HG02885 (cell line): ENCODE results near the gene CD151.

ENCODE experiments used
- ATAC-seq: cut with Tn5 transposase; IDR thresholded peaks from one replicate; pipeline ENCODE4 v1.9.1; 2021; ENCODE audit warnings: mild to moderate bottlenecking; ENCODE audit not compliant: unreplicated experiment, poor library complexity

The CD151 gene

GRCh38 chr11:832529-833113 lies at the start of gene CD151:
Gene CD151 (plus strand): TSS chr11:832952. CDS start chr11:836070, 3,118 bp downstream.
- ATAC-seq, result peak; percentile 52

GRCh38 chr11:783581-784015 lies 49.2 kb upstream of the CD151 start:
- ATAC-seq, result no peak

DNA sequence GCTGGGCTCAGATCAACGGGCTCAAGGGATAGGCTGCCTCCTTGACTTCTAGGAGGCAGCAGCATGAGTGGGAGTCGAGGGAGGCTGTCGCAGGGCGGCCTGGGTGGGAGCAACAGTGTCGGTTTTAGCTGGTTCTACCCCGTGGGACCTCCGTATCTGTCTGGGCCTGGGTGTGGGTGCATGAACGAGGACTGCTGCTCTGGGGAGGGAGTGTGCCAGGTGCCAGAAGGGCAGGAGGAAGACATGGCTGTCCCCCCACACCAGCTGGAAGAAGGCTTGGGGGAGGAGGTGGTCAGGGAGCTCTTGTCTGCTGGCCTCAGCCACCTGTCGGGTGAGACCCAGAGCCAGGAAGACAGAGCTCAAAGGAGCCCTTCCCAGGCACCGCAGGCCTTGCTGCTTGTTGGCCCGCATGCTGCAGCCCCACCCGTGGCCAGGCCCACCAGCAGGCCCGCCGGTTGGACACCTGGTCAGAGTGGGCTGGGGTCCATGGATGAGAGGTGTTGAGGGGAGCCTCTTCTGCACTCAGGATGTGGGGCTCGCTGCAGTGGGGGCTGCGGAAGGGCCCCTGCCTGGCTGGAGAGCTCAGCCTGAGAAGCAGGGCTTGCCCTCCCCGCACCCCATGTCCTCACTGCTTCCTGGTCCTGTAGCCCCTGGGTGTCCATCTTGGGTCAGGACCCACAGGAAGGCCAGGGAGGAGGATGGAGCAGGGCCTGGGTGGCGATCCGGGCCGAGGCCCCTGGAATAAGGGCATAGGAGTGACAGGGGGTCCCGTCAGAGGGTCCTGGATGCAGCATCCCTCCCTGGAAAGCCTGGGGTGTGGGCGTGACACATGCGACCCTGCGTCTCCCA lies 46.3 kb upstream of the CD151 start:
- no peak for ATAC-seq

- ATAC-seq, result no peak
Measured at GRCh38 chr11:787084-787675, 45.6 kb upstream of the CD151 start.

- no peak for ATAC-seq
Measured at GRCh38 chr11:788009-788640, 44.6 kb upstream of the CD151 start.

GRCh38 chr11:788953-789940 lies 43.5 kb upstream of the CD151 start:
- no peak for ATAC-seq

GRCh38 chr11:789943-790342 lies 42.8 kb upstream of the CD151 start, which contains the start of gene CEND1:
Gene CEND1 (minus strand): TSS chr11:790090. CDS start chr11:788576, 1,514 bp downstream.
- no peak for ATAC-seq

GRCh38 chr11:790721-791564 lies 41.8 kb upstream of the CD151 start:
- no peak for ATAC-seq

DNA sequence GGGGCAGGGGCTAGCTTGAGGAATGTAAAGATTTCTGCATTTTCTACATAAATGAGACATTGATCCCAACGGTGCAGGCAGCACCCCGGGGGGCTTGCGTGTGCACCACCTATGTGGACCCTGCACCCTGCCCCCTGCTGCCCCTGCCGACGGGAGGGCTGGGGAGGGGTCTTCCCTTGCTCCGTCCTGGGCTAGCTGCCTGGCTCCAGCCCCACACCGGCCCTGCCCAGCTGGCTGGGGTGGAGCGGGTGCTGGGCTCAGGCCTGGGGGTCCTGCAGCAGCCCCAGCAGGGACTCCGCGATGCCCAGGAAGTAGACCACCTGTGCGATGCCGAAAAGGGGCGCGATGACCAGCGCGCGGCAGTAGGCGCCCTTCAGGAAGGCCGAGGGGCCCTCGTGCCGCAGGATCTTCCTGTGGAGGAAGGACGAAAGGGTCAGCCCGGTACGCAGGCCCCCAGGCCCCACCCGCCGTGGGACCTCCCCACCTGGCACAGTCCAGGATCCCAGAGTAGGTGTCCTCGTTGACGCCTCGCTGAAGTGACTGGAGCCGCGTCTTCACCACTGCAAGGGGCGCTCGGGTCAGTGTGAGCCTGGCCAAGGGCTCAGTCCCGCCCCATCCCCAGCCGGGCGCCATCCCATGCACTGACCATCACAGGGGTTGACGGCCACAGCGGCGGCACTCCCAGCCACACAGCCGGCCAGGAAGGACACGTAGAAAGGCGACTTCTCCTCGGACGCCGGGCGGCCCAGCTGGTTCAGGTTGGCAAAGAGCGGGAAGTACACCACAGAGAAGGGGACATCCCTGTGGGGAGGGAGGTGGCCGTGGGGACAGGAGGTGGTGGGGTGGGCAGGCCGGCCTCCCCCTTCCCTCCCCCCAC lies 40.9 kb upstream of the CD151 start:
- ATAC-seq, result no peak

DNA sequence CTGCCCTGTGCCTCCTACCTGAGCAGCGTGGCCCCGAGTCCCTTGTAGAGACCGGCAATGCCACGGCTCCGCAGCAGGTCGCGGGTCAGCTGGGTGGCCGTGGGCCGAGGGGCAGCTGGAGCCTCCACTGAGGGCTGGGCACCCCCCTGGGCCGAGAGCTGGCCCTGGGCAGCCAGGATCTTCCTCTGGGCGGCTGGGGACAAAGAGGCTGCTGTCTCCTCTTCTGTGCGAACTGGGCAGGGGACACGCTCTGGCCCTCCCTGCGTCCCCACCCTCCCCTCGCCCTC lies 40.3 kb upstream of the CD151 start:
- no peak for ATAC-seq

DNA sequence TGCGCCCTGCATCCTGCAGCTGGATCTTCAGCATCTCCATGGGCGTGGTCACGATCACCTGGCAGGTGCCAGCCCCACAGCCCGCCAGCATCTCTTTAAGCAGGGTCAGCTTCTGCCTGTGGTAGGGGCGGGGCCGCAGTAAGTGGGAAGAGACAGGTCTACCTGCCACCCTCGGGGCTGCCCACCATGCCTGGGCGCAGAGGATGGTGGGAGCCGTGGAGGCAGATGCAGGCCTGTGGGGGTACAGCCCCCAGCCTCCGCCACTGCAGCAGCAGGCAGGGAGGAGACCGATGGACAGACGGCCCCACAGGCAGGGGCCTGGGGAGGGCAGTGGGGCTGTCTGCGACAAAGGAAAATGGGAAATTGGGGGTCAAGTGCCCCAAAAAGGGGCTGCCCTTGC lies 39.9 kb upstream of the CD151 start:
- no peak for ATAC-seq

DNA sequence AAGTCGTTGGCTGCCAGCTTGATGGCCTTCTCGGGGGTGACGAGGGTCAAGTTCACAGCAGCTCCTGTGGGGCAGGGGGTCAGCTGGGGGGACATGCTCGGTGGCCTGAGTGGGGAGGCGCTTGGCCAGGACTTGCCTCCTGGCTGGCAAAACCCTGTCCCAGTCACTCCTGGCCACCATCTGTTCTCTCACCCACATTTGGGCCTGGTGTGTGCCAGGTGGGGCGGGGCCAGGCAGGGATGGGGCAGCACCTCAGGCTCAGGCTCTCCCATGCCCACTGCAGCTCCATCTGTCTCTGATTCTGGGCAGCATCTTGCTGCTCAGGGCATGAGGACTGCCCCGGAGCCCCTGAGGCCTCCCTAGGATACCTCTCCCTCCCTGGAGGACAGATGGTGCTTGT lies 39.2 kb upstream of the CD151 start:
- ATAC-seq, result no peak

GRCh38 chr11:794013-794765 lies 38.6 kb upstream of the CD151 start:
- ATAC-seq, result no peak

DNA sequence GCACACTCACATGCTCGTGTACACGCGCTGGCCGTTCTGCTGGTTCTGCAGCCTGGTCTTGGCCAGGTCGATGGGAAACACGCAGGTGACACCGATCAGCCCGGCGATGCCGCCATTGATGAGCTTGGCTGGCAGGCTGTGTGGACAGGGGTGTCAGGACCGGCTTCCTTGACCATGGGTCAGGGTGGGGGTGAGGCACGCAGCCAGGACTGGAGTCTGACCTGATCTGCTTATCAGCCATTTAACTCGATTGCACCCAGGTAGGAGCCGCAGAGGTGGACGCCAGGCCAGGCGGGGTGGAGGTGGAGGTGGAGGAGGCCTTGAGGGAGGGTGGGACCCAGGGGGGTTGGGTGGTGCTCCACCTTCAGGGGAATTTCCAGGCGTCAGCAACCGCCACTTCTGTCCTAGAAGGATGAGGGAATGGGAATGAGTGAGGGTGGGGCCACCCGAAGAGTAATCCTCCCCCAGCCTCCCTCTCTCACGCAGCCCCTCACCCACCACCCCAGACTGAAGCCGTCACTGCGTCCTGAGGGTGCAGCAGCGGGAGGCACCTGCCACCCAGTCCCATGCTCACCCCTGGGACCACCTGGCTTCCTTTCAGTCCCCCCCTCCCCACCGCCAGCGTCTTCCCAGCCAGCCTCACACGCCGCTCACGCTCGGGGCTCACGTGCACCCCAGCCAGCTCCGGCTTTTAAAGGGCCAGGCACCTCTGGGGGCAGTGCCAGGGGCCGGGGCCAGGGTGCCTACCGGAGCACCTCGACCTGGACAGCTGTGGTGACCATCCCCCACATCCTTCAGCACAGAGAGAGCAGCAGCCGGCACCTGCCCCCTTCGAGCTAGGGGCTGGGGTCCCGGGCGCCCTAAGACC lies 37.8 kb upstream of the CD151 start:
- ATAC-seq, result no peak

DNA sequence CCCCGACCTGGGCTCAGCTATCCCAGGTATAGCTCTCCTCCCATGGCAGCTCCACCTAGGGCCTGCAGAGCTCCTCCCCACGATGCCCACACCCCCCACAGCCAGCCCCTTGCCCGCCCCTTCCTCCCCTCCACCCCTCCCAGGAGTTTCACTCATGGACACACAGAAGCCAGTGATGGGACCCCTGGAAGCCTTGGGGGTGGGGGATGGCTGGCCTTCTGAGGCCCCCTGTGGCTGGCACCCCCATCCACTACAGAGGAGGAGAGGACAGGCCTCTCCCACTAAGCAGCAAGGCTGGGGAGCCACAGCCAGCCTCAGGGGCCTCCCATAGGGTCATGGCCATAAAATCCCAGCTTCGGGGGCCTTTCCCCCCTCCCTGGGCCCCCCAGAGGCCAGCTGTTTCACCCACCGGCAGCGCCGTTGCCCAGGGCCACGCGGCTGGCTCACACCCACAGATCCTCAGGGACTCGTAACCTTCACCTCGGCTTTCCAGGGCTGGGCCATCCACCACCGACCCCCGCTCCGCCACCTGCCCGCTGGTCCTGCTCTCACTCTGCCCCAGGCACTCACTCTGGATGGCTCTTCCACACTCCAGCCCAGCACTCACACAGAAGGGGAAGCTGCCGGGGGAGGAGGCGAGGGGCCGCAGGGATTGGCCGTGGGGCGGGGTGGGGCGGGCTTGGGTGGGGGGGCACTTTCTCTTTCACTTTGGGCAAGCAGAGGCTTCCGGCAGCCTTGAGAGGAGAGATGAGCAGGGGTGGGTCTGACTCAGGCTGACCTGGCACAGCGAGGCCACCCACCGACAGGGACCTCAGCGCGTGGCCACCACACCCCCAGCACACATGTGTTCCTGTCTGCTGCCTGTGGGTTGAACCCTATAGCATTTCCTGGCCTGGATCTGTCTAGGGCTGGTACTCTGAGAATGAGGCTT lies 36.9 kb upstream of the CD151 start:
- ATAC-seq, result peak; percentile 37
